Stimulated activated CD4-positive, alpha-beta T cell treated with anti-CD3 and anti-CD28 coated beads, Interleukin-2, amount 100 ng/mL, for 4 hours (primary cell): ENCODE data around the gene NPIPA3.
"Not testable (repeated sequence)": the region's sequence is repeated elsewhere in the genome, so short reads cannot be mapped to it uniquely, and the experiment has no call there.

Source experiments
- DNase-seq: peaks from one replicate; pipeline ENCODE4 v3.0.0-alpha.2; 2020; ENCODE audit warnings: low read depth

NPIPA3 gene

DNA sequence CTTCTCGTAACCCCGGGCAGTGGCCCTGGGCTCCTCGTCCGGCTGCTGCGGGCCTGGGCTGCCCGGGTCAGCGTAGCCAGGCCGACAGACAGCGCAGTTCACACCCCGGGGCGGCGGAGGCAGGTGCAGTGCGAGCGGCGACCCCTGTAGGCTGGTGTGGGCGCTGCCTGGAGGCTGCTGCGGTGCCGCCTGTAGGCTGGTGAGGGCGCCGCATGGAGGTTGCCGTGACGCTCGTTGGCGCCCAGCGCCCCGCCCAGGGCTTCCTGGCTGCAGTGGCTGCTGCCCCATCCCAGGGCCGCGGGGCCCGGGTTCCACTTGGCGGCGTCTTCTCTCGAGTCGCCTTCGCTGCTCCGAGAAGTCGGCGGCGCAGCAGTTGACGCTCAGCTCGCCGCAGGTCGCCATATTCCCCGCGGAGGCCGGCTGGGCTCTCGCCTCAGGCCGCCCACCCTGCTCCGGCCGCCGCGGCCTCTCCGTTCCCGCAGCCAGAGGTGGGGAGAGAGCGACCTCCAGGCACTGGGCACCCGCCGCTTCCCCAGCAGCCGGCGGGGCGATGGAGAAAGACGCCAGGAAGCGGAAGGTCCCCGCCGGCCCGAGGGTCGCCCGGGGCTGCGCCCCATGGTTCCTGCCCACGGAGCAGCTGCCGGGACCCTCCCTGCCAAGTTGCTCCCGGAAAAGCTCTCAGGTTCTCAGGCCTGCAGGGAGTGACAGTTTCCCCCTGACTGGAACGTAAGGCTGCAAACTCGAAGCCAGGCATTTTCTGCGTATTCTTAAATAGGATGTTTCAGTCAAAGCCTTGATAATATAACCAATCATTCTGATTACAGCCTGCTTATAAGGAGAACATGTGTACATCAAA lies at the start of gene NPIPA3:
TSS of gene NPIPA3 (plus strand) at position 256 of the 856 bp plus-strand sequence. CDS start 5,533 bp downstream, outside the sequence.
- not testable (repeated sequence) for DNase-seq

DNA sequence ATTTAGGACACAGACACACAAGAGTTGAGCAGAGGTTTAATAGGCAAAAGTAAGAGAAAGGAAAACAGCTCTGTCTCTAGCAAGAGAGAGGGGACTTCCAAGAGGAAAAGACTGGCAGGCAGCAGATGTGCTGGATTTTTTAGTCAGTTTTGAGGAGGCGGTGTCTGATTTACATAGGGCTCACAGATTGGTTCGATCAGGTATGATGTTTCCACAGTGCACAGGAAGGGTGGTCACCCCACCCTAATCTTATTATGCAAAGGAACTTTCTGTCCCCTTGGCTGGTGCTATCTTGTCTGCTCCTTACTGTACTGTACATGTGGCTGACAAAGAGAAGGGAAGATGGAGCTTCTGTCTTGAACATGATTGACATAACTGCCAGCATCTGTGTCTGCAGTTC lies 45.1 kb upstream of the NPIPA3 start:
- DNase-seq: no peak

DNA sequence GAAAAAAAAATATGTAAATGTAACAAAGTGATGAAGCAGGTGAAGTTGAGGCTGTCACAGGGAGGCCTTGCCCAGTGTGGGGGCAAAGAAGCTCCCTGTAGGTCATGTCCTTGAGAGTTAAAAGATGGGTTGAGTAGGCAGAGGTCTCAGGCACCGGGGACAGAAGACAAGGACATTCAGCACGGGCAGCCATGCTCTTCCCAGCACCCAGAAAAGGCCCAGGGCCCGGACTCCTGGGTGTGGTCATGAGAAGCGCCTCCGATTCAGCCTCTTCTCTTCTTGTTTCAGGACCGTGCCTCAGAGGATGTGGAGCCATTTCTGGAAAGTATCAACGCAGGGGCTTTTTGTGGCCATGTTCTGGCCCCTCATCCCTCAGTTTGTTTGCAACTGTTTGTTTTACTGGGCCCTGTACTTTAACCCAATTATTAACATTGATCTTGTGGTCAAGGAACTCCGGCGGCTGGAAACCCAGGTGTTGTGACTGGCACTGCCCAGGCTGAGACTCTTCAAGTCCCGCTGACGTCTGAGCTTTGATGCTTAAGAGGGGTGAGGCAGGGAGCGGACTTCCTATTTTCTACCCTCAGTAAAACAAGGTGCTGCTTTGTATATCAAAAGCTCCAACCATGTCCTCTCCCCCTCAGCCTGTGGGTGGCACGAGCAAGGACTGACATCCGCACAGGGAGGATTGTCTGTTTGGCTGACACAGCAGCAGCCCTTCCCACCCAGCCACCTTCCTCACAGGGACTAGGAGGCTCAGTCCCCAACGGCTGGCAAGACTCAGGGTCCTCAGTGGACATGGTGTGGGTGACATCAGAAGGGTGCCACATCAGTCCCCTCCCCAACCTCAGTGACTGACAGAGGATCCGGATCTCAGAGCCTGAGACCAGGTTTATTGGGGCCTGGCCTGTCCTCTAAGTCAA lies 35.6 kb upstream of the NPIPA3 start:
- no peak for DNase-seq

DNA sequence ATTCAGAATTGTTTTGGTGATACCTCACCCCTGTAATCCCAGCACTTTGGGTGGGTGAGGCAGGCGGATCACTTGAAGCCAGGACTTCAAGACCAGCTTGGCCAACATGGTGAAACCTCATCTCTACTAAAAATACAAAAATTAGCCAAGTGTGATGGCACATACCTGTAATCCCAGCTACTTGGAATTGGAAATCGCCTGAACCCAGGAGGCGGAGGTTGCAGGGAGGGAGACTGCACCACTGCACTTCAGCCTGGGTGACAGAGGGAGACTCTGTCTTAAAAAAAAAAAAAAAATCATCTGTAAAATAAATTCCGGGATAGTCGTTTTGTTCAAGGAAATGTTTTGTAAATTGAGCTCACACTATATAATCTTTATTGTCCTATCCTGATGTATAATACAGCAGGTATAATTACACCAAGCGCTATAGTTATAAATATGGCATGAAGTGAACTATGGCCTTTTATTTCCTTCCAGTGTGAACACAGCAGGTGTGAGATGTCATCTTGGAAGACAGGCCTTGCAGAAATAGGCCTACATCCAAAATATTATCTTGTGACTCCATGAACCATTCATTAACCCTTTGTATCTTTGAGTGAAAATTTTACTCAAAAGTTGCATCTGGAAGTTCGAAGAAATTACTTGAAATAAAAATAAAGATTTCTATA lies 34.5 kb upstream of the NPIPA3 start:
- no peak for DNase-seq

DNA sequence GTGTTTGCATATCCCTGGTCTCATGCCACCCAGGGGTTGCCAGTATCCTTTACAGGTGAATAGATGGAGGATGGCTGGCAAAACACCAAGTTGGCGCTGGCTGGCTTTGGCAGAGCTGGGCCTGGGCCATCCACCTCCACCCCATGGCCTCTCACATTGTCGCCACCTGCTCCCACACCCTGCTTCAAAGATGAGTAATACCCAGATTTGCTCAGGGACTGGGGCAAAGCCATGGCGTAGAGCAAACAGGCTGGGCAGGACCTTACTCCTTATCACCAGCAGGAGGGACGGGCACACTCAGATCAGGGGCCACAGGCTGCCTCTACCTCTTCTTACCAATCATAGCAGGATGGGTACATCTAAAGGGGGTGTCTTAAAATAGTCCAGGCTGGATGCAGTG lies 33.4 kb upstream of the NPIPA3 start:
- DNase-seq: no peak

DNA sequence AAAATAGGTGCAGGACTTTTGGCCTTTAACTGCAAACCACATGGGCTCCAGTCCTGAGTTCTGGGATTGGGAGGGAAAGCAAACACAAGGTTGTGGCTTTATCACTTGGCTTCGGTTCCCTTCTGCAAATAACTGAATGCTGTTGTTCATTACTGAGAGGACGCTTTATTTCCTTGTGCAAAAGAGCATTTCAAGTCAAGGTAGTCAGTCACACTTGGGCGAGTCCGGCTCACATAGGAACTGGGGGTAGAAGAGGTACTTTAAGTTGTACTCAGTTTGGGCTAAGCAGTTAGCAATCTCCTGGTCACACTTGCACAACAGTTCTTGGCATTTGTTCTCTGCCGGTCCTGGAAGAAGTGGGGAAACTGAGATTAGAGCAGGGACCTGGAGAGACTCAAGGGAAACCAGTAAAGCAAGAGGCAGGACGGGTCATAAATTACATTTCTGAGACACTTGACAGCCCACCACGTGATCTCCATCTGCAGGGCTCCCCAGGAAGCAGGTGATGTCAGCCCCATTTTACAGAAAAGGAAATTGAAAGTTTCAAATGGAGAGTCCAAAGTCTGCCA lies 30.7 kb upstream of the NPIPA3 start:
- no peak for DNase-seq

DNA sequence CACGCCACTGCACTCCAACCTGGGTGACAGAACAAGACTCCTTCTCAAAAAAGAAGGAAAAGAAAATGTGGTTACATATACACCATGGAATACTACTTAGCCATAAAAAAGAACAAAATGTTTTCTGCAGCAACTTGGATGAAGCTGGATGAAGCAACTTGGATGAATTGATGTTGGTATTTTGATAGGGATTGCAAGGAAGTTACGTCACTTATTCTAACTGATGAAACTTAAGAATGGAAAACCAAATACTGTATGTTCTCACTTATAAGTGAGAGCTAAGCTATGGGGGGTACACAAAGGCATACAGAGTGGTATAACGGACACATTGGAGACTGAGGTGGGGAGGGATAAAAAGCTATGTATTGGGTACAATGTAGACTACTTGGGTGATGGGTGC lies 26.6 kb upstream of the NPIPA3 start:
- no peak for DNase-seq

DNA sequence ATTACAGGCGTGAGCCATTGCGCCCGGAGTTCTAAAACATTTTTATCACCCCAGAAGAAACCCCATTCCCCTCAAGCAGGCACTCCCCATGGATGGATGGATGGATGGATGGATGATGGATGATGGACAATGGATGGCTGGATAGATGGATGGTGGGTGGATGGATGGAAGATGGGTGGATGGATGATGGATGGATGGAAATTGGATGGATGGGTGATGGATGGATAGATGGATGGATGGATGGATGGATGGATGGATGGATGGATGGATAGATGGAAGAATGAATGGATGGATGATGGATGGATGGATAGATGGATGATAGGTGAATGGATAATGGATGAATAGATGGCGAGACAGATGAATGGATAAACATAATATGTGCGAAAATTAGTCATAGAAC lies 25.6 kb upstream of the NPIPA3 start:
- DNase-seq: no peak

DNA sequence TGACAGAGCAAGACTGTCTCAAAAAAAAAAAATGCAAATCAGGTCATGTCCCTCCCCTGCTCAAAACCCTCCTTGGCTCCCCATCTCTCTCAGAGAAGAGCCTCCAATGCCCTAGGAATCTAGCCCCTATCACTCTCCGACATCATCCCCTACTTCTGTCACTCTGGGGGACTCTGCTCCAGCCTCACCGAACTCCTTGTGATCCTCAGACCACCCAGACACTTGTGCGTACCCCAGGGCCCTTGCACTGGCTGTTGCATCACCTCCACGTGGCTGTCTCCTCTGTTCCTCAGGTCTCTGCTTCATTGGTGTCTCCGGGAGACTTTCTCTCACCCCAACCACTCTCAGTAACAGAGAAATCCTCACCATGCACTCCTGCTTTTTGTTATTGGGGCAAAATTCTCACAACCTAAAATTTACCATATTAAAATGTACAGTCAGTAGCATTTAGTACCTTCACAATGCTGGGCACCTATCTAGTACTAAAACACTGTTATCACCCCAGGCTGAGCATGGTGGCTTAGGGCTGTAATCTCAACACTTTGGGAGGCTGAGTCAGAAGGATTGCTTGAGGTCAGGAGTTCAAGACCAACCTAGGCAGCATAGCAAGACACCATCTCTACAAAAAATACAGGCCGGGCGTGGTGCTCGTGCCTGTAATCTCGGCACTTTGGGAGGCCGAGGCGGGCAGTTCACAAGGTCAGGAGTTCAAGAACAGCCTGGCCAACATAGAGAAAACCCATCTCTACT lies 24.3 kb upstream of the NPIPA3 start:
- DNase-seq: no peak

DNA sequence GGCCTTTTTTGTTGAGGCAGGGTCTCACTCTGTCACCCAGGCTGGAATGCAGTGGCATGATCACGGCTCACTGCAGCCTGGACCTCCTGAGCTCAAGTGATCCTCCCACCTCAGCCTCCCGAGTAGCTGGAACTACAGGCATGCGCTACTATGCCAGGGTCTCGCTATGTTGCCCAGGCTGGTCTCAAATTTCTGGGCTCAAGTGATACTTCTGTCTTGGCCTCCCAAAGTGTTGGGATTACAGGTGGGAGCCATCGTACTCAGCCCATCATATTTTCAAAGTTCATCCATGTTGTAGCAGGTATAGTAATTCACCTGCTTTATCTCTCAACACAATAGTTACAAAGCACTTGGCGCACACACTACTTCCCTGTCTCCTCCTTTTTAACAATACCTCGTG lies 22.8 kb upstream of the NPIPA3 start:
- not testable (repeated sequence) for DNase-seq

DNA sequence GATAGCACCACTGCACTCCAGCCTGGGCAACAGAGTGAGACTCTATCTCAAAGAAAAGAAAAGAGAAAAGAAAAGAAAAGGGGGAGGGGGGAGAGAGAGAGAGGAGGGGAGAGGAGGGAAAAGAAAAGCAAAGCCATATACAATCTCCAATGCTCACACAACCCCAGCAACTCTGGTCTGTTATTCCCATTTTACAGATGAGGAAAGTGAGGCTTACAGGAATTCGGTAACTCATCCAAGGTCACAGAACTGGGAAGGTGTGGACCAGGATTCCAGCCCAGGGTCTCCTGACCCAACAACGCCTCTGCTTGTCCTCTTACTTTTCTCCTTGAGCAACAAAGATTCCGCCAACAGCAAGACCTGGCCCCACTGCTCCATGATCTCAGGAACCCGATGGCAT lies 22.1 kb upstream of the NPIPA3 start:
- DNase-seq: no peak

DNA sequence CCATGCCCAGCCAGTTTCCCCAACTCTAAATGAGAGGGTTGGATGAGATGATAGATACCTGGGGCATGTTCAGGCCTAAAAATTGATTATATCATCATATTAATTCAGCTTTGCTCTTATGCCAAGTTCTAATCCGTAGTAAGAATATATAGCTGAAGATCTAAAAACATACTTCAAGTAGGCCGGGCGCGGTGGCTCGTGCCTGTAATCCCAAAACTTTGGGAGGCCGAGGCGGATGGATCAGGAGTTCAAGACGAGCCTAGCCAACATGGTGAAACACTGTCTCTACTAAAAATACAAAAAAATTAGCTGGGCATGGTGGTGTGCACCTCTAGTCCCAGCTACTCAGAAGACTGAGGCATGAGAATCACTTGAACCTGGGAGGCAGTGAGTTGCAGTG lies 21.1 kb upstream of the NPIPA3 start:
- no peak for DNase-seq

DNA sequence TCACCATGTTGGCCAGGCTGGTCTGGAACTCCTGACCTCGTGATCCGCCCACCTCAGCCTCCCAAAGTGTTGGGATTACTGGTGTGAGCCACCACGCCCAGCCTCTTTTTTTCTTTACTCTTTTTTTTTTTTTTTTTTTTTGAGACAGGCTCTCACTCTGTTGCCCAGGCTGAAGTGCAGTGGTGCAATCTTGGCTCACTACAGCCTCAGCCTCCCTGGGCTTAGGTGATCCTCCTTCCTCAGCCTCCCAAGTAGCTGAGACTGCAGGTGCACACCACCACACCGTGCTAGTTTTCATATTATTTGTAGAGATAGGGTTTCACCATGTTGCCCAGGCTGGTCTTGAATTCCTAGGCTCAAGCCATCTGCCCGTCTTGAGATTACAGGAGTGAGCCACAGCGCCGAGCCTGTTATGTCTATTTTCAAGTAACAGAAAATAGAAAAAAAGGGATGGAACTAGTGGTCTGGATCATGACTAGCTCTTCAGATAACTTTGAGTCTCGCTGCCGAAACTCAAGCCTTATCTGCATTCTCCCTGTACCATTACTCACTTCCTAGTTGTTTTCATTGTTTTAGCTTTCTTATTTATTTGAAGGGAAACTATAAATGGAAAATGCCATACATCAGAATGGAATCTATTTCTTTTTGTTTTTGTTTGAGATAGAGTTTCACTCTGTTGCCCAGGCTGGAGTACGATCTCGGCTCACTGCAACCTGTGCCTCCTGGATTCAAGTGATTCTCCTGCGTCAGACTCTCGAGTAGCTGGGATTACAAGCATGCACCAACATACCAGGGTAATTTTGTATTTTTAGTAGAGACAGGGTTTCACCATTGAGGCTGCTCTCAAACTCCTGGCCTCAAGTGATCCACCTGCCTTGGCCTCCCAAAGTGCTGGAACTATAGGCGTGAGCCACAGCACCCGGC lies 17.1 kb upstream of the NPIPA3 start:
- not testable (repeated sequence) for DNase-seq

DNA sequence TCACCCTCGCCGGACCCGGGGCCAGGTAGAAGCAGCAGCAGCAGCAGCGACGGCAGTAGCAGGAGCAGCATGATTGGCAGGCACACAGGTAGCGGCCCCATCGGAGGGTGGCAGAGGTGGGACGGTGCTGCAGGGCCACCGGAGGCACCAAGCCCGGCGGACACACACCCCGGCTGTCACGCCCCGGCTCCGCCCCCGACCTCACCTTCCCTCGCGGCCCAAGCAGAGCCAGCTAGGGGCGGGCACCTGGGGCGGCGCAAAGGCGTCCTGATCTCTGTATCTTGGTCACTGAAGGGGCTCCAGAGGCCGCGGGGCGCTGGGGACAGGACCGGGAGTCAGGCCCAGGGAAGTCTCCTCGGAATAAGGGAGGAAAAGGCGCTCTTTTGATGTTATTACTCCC lies 9.1 kb upstream of the NPIPA3 start, which contains the start of gene PLA2G10:
TSS of gene PLA2G10 (minus strand) at position 180 of the 400 bp plus-strand sequence. CDS start at position 101, 79 bp downstream.
- DNase-seq: not testable (repeated sequence)

DNA sequence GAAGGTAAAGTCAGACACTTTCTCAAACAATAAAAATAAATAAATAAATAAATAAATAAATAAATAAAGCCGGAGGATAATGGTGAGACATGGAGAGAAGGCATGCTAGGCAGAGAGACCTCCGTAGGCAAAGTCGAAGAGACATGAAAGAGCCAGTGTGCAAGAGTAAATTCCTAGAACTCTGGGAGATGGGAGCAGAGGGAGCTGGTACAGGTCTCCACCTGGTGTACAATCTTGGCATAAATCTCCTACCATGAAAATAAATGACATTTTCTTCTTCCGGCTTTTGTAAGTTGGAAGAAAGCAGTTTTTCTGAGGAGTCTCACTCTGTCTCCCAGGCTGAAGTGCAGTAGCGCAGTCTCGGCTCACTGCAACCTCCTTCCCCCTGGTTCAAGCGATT lies 1.4 kb upstream of the NPIPA3 start:
- not testable (repeated sequence) for DNase-seq

DNA sequence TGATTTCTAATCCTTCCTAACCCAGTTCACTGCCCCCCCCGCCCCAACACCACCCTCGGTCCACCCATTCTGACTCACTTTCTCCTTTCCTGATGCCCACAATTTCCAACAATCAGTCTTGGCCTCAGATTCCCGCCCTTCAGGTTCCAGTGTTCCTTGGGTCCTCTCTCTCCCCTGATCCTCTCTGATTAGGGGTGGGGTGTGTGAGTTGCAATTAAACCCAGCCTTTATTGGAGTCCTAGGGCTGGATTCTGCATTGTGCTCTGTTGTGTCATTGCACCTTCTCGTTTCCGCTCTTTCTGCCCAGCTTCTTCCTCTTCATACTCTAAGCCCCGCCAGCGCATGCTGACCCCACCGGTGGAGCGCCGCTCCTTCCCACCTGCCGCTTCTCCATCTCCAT lies 539 bp upstream of the NPIPA3 start:
- DNase-seq: not testable (repeated sequence)

DNA sequence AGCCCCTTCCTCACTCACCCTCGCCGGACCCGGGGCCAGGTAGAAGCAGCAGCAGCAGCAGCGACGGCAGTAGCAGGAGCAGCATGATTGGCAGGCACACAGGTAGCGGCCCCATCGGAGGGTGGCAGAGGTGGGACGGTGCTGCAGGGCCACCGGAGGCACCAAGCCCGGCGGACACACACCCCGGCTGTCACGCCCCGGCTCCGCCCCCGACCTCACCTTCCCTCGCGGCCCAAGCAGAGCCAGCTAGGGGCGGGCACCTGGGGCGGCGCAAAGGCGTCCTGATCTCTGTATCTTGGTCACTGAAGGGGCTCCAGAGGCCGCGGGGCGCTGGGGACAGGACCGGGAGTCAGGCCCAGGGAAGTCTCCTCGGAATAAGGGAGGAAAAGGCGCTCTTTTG lies 30.0 kb downstream of the NPIPA3 start:
- DNase-seq: not testable (repeated sequence)

DNA sequence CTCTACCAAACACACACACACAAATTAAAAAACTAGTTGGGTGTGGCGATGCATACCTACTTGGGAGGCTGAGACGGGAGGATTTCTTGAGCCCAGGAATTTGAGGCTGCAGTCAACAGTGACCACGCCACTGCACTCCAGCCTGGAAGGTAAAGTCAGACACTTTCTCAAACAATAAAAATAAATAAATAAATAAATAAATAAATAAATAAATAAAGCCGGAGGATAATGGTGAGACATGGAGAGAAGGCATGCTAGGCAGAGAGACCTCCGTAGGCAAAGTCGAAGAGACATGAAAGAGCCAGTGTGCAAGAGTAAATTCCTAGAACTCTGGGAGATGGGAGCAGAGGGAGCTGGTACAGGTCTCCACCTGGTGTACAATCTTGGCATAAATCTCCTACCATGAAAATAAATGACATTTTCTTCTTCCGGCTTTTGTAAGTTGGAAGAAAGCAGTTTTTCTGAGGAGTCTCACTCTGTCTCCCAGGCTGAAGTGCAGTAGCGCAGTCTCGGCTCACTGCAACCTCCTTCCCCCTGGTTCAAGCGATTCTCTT lies 37.7 kb downstream of the NPIPA3 start:
- not testable (repeated sequence) for DNase-seq

DNA sequence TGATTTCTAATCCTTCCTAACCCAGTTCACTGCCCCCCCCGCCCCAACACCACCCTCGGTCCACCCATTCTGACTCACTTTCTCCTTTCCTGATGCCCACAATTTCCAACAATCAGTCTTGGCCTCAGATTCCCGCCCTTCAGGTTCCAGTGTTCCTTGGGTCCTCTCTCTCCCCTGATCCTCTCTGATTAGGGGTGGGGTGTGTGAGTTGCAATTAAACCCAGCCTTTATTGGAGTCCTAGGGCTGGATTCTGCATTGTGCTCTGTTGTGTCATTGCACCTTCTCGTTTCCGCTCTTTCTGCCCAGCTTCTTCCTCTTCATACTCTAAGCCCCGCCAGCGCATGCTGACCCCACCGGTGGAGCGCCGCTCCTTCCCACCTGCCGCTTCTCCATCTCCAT lies 38.6 kb downstream of the NPIPA3 start:
- not testable (repeated sequence) for DNase-seq
